ENCODE data around the gene BBS12. TPM values are rescaled to one million over a fixed set of nuclear protein-coding genes. Genes with fewer than 3 reads are reported as not detected.

The BBS12 gene
- total RNA-seq, 1 donor from 2014 or later = 4.5 TPM

DNA sequence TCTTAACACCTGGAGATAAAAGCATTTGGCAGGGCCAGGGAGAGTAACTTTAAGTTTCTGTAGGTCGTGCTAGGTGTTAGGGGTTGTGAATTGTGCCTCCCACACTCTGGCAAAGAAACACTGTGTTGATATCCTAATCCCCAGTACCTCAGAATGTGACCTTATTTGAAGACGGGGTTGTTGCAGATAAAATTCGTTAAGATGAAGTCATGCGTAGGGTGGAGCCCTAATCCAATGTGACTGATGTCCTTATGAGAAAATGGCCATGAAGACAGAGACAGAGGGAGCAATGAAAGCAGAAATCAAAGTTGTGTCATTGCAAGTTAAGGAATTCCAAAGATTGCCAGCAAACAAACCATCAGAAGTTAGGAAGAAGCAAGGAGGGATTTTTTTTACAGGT, 40.5 kb upstream of the BBS12 start:
- Mint-ChIP-seq H3K36me3 (no peaks in the 10 kb centered on the region), H3K27me3 (no peaks in the 10 kb centered on the region), H3K9me3 (no peaks in the 10 kb centered on the region), H3K27ac (no peak overlapping the region), H3K4me1 (ENCODE audit: unreplicated experiment) (no peaks in the 10 kb centered on the region), H3K4me3 (no peak overlapping the region)
- TF ChIP-seq, protein P1, sequence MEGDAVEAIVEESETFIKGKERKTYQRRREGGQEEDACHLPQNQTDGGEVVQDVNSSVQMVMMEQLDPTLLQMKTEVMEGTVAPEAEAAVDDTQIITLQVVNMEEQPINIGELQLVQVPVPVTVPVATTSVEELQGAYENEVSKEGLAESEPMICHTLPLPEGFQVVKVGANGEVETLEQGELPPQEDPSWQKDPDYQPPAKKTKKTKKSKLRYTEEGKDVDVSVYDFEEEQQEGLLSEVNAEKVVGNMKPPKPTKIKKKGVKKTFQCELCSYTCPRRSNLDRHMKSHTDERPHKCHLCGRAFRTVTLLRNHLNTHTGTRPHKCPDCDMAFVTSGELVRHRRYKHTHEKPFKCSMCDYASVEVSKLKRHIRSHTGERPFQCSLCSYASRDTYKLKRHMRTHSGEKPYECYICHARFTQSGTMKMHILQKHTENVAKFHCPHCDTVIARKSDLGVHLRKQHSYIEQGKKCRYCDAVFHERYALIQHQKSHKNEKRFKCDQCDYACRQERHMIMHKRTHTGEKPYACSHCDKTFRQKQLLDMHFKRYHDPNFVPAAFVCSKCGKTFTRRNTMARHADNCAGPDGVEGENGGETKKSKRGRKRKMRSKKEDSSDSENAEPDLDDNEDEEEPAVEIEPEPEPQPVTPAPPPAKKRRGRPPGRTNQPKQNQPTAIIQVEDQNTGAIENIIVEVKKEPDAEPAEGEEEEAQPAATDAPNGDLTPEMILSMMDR (conservative IDR thresholded peaks at IDR 0.05) = no peak
- no peak for DNase-seq (ENCODE audit: extremely low spot score, unreplicated experiment)

DNA sequence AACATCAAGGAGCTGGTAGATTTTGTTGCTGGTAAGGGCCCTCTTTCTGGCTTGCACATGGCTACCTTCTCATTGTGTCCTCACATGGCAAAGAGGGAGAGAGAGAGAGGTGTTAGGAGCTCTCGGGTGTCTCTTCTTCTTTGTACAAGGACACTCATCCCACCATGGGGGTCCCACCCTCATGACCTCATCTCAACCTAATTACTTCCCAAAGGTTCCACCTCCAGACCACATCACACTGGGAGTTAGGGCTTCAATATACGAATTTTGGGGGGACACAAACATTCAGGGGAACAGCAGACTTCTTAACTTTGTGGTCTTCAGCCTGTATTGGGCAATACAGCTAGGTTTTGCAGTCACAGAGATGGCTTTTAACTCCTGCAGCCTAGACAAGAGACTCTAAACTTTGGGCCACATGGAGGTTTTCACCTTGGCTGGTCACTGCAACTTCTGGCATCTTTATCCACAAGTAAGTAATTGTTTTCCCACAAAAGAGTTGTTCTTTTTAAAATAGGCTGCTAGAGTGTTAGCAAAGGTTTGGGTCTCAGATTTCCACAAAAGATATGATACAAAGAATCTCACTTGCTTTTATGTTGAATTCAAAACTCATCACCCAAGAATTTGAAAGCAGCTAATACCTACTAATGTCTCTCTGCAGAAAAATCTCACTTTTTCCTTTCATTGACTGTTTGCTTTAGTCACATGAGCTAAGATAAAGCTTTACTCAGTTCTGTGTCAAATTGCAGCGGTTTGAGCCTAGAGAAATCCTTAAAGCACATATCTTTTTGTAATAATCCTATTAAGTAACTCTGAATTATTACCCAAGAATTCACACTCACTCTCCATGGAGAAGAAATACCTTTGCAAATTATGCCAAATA, 39.6 kb upstream of the BBS12 start:
- no peaks in the 10 kb centered on the region for H3K4me1 Mint-ChIP-seq (ENCODE audit: unreplicated experiment)
- no peaks in the 10 kb centered on the region for H3K9me3 Mint-ChIP-seq
- no peaks in the 10 kb centered on the region for H3K36me3 Mint-ChIP-seq
- no peak overlapping the region for H3K27ac Mint-ChIP-seq
- TF ChIP-seq, protein P1 (conservative IDR thresholded peaks at IDR 0.05) = no peak
- no peaks in the 10 kb centered on the region for H3K27me3 Mint-ChIP-seq
- no peak overlapping the region for H3K4me3 Mint-ChIP-seq
- no peak for DNase-seq (ENCODE audit: extremely low spot score, unreplicated experiment)

DNA sequence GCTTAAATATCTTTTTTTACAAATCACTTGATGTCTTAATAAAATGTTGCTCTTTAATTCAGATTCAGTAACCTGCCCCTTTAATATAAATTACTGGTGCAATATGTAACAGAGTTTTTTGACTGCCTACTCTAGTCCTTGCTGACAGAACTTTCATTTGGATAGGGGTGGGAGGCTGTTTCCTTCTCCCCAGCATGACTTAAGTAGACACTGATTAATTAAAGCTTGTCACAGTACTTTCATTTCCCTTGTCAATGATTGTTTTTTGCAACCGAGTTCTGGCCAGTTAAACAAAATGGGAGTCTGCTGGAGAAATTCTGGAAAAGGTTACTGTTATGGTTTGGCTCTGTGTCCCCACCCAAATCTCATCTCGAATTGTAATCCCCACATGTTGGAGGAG, 37.3 kb upstream of the BBS12 start:
- H3K27ac Mint-ChIP-seq = no peak overlapping the region
- TF ChIP-seq, protein P1 (conservative IDR thresholded peaks at IDR 0.05) = no peak
- no peaks in the 10 kb centered on the region for H3K36me3 Mint-ChIP-seq
- no peak overlapping the region for H3K4me3 Mint-ChIP-seq
- H3K27me3 Mint-ChIP-seq = no peaks in the 10 kb centered on the region
- no peaks in the 10 kb centered on the region for H3K4me1 Mint-ChIP-seq (ENCODE audit: unreplicated experiment)
- no peaks in the 10 kb centered on the region for H3K9me3 Mint-ChIP-seq
- no peak for DNase-seq (ENCODE audit: extremely low spot score, unreplicated experiment)

DNA sequence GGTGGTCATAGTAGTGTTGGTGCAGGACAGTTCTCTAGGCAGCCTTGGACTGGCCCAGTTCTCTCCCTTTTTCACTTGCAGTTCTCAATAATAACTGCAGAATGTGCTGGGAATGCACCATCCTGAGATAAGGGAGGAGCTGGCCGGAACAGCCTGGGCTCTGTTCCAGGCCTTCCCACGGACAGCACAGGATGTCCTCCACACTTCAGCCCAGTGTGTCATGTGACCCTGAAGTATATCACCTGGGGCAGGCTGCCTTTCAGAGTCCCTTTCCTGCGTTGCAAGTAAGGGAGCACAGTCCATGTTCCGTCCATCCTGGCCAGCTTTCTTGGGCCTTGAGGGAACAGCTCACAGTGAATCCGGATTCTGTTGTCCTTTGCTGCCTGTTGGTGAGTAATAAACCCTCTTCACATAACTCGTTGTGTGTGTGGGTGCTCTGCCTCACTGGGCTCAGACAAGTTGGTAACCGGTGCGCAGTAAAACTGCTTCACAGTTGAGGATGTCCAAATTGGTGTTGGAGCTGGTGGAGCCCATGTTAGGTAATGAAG, 32.3 kb upstream of the BBS12 start:
- TF ChIP-seq, protein P1 (conservative IDR thresholded peaks at IDR 0.05) = no peak
- no peaks in the 10 kb centered on the region for H3K9me3 Mint-ChIP-seq
- no peak overlapping the region for H3K4me3 Mint-ChIP-seq
- no peaks in the 10 kb centered on the region for H3K27me3 Mint-ChIP-seq
- no peaks in the 10 kb centered on the region for H3K36me3 Mint-ChIP-seq
- no peak overlapping the region for H3K27ac Mint-ChIP-seq
- DNase-seq (ENCODE audit: extremely low spot score, unreplicated experiment) = no peak
- no peaks in the 10 kb centered on the region for H3K4me1 Mint-ChIP-seq (ENCODE audit: unreplicated experiment)

DNA sequence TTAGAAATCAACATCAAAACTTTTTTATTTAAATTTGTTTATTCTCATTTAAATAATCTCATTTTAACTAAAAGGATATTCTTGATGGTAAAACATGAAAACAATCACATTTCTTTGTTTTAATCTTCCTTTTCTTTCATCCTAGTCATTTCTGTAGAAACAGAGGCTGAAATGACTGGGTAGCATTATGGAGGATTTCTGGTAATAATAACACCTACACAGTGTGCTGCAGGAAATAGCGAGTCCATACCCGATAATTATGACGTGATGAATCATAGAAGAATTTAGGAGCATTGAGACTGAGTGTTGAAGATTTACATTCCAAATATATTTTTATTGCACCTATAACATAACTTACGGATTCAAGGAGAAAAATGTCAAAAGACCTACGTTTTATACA, 31.4 kb upstream of the BBS12 start:
- DNase-seq (ENCODE audit: extremely low spot score, unreplicated experiment) = no peak
- TF ChIP-seq, protein P1 (conservative IDR thresholded peaks at IDR 0.05) = no peak
- Mint-ChIP-seq H3K4me1 (ENCODE audit: unreplicated experiment) (no peaks in the 10 kb centered on the region), H3K36me3 (no peaks in the 10 kb centered on the region), H3K27me3 (no peaks in the 10 kb centered on the region), H3K4me3 (no peak overlapping the region), H3K9me3 (no peaks in the 10 kb centered on the region), H3K27ac (no peak overlapping the region)

Measured in type B pancreatic cell (in vitro differentiated cells).